K562 (cell line): ENCODE measurements around the gene NUPR1. TPM values are rescaled to one million over a fixed set of nuclear protein-coding genes. Genes with fewer than 3 reads are reported as not detected.

ENCODE experiments used
- ATAC-seq: fragments of 200-7000 bp; cut with Tn5 transposase; 3 replicates; pipeline ENCODE4 v1.9.1; 2020; ENCODE audit warnings: moderate library complexity
- BruUV-seq: library from RNA; stranded (reverse); fragments of 400-500 nt; replicated peaks from 2 replicates; lab custom pipeline; 2021; lab: Mats Ljungman, UMichigan
- CTCF ChIA-PET: fragments of 300-600 bp; formaldehyde crosslinking; extraction: SDS; loops from one replicate; lab custom pipeline; 2021; ENCODE audit warnings: low intra/inter-chr PET ratio; lab: Yijun Ruan, JAX
- POLR2A ChIA-PET: fragments of 300-600, 350-650 bp; sonication (Branson Sonifier 250); formaldehyde crosslinking; extraction: SDS; loops from one replicate; lab custom pipeline; 2021; ENCODE audit warnings: antibody characterized with exemption, inconsistent platforms; lab: Yijun Ruan, JAX
- DNase-seq, 4 experiments: peaks; one replicate each; pipeline versions ENCODE4 v3.0.0 to v3.0.0-alpha.2; 2011 to 2018; ENCODE audit warnings: low spot score in 3 of 4, mixed read lengths in 3 of 4; ENCODE audit errors: extremely low read depth in 1 of 4
- FAIRE-seq: peaks from 2 replicates; lab custom pipeline; 2011; peaks lifted over from hg19 to GRCh38; lab: Jason Lieb, UNC
- H2AFZ ChIP-seq: 2 replicates; pipeline ENCODE4 v1.6.0; 2011; ENCODE audit warnings: low read depth, low read length, control low read depth, inconsistent platforms
- H3K27ac ChIP-seq: fragments of 200-600 bp; 3 replicates; pipeline ENCODE4 v1.8.0; 2011; ENCODE audit warnings: low read depth, mild to moderate bottlenecking, control low read depth, inconsistent platforms, low read length, moderate library complexity, mixed read lengths; ENCODE audit errors: extremely low read depth
- H3K27me3 ChIP-seq, 2 experiments: fragments of 300-600 bp in 1 of 2; 2 replicates in 1 of 2; 3 replicates in 1 of 2; pipeline versions ENCODE4 v1.6.0 to v1.8.0; 2011; ENCODE audit warnings: inconsistent platforms in 2 of 2, low read length in 2 of 2, mild to moderate bottlenecking in 1 of 2, mixed read lengths in 1 of 2, moderate library complexity in 1 of 2; ENCODE audit not compliant: control insufficient read depth in 2 of 2, insufficient read depth in 2 of 2
- H3K36me3 ChIP-seq: fragments of 300-600 bp; 3 replicates; pipeline ENCODE4 v1.8.0; 2011; ENCODE audit warnings: mild to moderate bottlenecking, low read length, inconsistent platforms; ENCODE audit not compliant: control insufficient read depth, insufficient read depth
- H3K4me1 ChIP-seq, 2 experiments: fragments of 200-600 bp in 1 of 2; replicated peaks in 1 of 2; 2 replicates in 1 of 2; 3 replicates in 1 of 2; pipeline versions ENCODE4 v1.5.1 to v1.8.0; 2011; ENCODE audit warnings: inconsistent platforms in 2 of 2, low read length in 2 of 2, mild to moderate bottlenecking in 1 of 2, mixed read lengths in 1 of 2, moderate library complexity in 1 of 2; ENCODE audit not compliant: control insufficient read depth in 2 of 2, insufficient read depth in 2 of 2
- H3K4me2 ChIP-seq: 2 replicates; pipeline ENCODE4 v1.6.1; 2011; ENCODE audit warnings: low read length, control low read depth, inconsistent platforms, mixed read lengths; ENCODE audit not compliant: insufficient read depth
- H3K4me3 ChIP-seq: fragments of 200-600 bp; sonication (generic), shearing (Covaris generic); 2 replicates; pipeline ENCODE4 v1.5.1; 2016; ENCODE audit warnings: control low read depth, inconsistent platforms
- H3K79me2 ChIP-seq: fragments of 200-600 bp; 3 replicates; pipeline ENCODE4 v1.8.0; 2011; ENCODE audit warnings: low read length, inconsistent platforms; ENCODE audit not compliant: control insufficient read depth, insufficient read depth
- H3K9ac ChIP-seq, 2 experiments: 2 replicates each; pipeline versions ENCODE4 v1.6.0 to v1.6.1; 2011; ENCODE audit warnings: low read depth in 2 of 2, low read length in 2 of 2, control low read depth in 1 of 2, inconsistent platforms in 1 of 2, mild to moderate bottlenecking in 1 of 2, mixed read lengths in 1 of 2; ENCODE audit not compliant: insufficient read depth in 1 of 2
- H3K9me1 ChIP-seq: one replicate; pipeline ENCODE4 v1.6.0; 2011; ENCODE audit warnings: inconsistent platforms, mild to moderate bottlenecking, low read length, moderate library complexity; ENCODE audit not compliant: control insufficient read depth, insufficient read depth
- H3K9me3 ChIP-seq: replicated peaks from 2 replicates; pipeline ENCODE4 v1.5.1; 2011; ENCODE audit warnings: low read depth, low read length, inconsistent platforms; ENCODE audit not compliant: control insufficient read depth, insufficient read depth
- H4K20me1 ChIP-seq: replicated peaks from 2 replicates; pipeline ENCODE4 v1.6.1; 2011; ENCODE audit warnings: low read length, inconsistent platforms, mixed read lengths; ENCODE audit not compliant: control insufficient read depth, insufficient read depth
- BCL6 ChIP-seq: fragments of 250-450 bp; sonication (Bioruptor Pico); IDR thresholded peaks from 2 replicates; pipeline ENCODE4 v1.4.0; 2020
- C11orf30 ChIP-seq: fragments of 450-650 bp; IDR thresholded peaks from 2 replicates; pipeline ENCODE4 v1.6.1; 2016; ENCODE audit warnings: low read depth, mild to moderate bottlenecking
- GATAD2B ChIP-seq: fragments of 450-650 bp; IDR thresholded peaks from 2 replicates; pipeline ENCODE4 v1.6.1; 2017; ENCODE audit warnings: mild to moderate bottlenecking, borderline replicate concordance
- HNRNPH1 ChIP-seq: fragments of 200-400 bp; formaldehyde crosslinking; optimal IDR thresholded peaks from 2 replicates; pipeline ENCODE3; 2017; ENCODE audit warnings: low read depth, mild to moderate bottlenecking, low read length, moderate library complexity
- RNF219 ChIP-seq: fragments of 250-450 bp; sonication (Bioruptor Pico); IDR thresholded peaks from 2 replicates; pipeline ENCODE4 v1.5.0; 2022; ENCODE audit warnings: mild to moderate bottlenecking
- SAP30 ChIP-seq: fragments of 200-600 bp; sonication (generic); IDR thresholded peaks from 2 replicates; pipeline ENCODE4 v1.6.1; 2012; ENCODE audit warnings: borderline replicate concordance, low read depth, mild to moderate bottlenecking, moderate library complexity, low read length, control low read depth, inconsistent platforms; ENCODE audit not compliant: insufficient read depth, poor library complexity, severe bottlenecking
- ZBTB33 ChIP-seq: sonication (generic); formaldehyde crosslinking; IDR thresholded peaks from 2 replicates; pipeline ENCODE4 v1.8.1; 2023; ENCODE audit warnings: mild to moderate bottlenecking, missing genetic modification reagents
- ZBTB5 ChIP-seq: fragments of 450-650 bp; IDR thresholded peaks from 2 replicates; pipeline ENCODE4 v1.6.1; 2017; ENCODE audit warnings: antibody characterized with exemption
- ZBTB9 ChIP-seq: fragments of 450-650 bp; formaldehyde crosslinking; IDR thresholded peaks from 2 replicates; pipeline ENCODE4 v1.4.0; 2020; ENCODE audit warnings: mild to moderate bottlenecking, moderate library complexity
- ZC3H8 ChIP-seq: fragments of 450-650 bp; IDR thresholded peaks from 2 replicates; pipeline ENCODE4 v1.6.1; 2017
- ZNF592 ChIP-seq: fragments of 450-650 bp; IDR thresholded peaks from 2 replicates; pipeline ENCODE4 v1.6.1; 2017; ENCODE audit warnings: antibody characterized with exemption, mild to moderate bottlenecking
- WGBS: fragments of 100-300 bp; shearing (Covaris generic); methylation state at CpG from one replicate; pipeline ENCODE4 v1.1.6; 2016; ENCODE audit warnings: low coverage, mixed read lengths; ENCODE audit not compliant: insufficient coverage; ENCODE audit errors: missing lambda C conversion rate; 5-methylcytosine and 5-hydroxymethylcytosine counted together
- in situ Hi-C: fragments of 300-500 bp; cut with MboI; formaldehyde crosslinking; loops from 4 replicates; pipeline ENCODE4 v1.15.0; 2018; ENCODE audit warnings: inconsistent platforms, mixed read lengths
- intact Hi-C: fragments of 100-400 bp; cut with micrococcal nuclease; formaldehyde crosslinking; loops from 2 replicates; pipeline ENCODE4 v1.14.2; 2022
- polyA plus RNA-seq, 8 experiments: library from polyadenylated mRNA; depleted of rRNA in 4 of 8; stranded (reverse) in 5 of 8; unstranded in 3 of 8; fragments of >200 nt; fragmentation: Nextera tagmentation in 2 of 8; fragmentation: Illumina TruSeq in 1 of 8; extraction: Ambion mirVana in 2 of 8; extraction: Trizol in 1 of 8; gene quantifications; 2 replicates each; pipeline versions ENCODE4 v1.2.1 to v1.2.3, GENCODE V29; 2011 to 2014; ENCODE audit warnings: inconsistent platforms in 1 of 8, missing spikeins in 1 of 8
- total RNA-seq, 7 experiments: library from RNA; depleted of rRNA in 6 of 7; stranded (reverse); fragments of >200 nt in 6 of 7; fragmentation: Illumina TruSeq in 2 of 7; extraction: Trizol in 2 of 7; gene quantifications; 2 replicates each; pipeline versions ENCODE4 v1.2.1 to v1.2.3, GENCODE V29; 2011 to 2021; ENCODE audit warnings: low replicate concordance in 1 of 7

Gene NUPR1
- total and polyA plus RNA-seq, 9 of the 15 experiments (the other 6 are each of a cell fraction or from before 2014, with no cell fraction given), result 0.07 to 1.5 (median 0.27) TPM

GRCh38 chr16:28586466-28586865, 47.7 kb upstream of the NUPR1 start:
- Histone ChIP-seq H3K9ac (no peak overlapping the region), H3K27ac (no peak overlapping the region), H4K20me1 (no peaks in the 10 kb centered on the region), H3K27me3 (no peaks in the 10 kb centered on the region), H3K4me2 (no peak overlapping the region), H3K4me3 (no peak overlapping the region), H3K79me2 (no peaks in the 10 kb centered on the region), H3K9me1 (no peaks in the 10 kb centered on the region), H3K9me3 (no peaks in the 10 kb centered on the region), H3K36me3 (peaks cover 52% of the 10 kb centered on the region; the same call in 2 of the 3 replicates), H2AFZ (no peak overlapping the region), H3K4me1 (no peaks in the 10 kb centered on the region)
- CTCF ChIA-PET, result no interaction called here
- intact Hi-C loops (no loop called here), in situ Hi-C loops (no loop called here)
- BruUV-seq, result no TSS peak
- 68% methylated on average over 3 of the region's 3 CpGs for WGBS
- FAIRE-seq, result no peak
- no peak for ATAC-seq
- POLR2A ChIA-PET, result no interaction called here
- no peak for DNase-seq
- TF ChIP-seq RNF219 (CRISPR knock-in tag) (no peak), HNRNPH1 (no peak), ZC3H8 (no peak), ZBTB33 (CRISPR knock-in tag) (no peak), ZNF592 (no peak), C11orf30 (no peak), SAP30 (no peak), ZBTB9 (CRISPR knock-in tag) (no peak), BCL6 (no peak), ZBTB5 (no peak), GATAD2B (no peak)
